Measurements from ENCODE around the gene CFL1. TPM values are rescaled to one million over a fixed set of nuclear protein-coding genes. Genes with fewer than 3 reads are reported as not detected.
"Not testable (repeated sequence)": the region's sequence is repeated elsewhere in the genome, so short reads cannot be mapped to it uniquely, and the experiment has no call there.

CFL1 gene
- total RNA-seq, 1 experiment from 2014 or later, result 1,911 TPM

DNA sequence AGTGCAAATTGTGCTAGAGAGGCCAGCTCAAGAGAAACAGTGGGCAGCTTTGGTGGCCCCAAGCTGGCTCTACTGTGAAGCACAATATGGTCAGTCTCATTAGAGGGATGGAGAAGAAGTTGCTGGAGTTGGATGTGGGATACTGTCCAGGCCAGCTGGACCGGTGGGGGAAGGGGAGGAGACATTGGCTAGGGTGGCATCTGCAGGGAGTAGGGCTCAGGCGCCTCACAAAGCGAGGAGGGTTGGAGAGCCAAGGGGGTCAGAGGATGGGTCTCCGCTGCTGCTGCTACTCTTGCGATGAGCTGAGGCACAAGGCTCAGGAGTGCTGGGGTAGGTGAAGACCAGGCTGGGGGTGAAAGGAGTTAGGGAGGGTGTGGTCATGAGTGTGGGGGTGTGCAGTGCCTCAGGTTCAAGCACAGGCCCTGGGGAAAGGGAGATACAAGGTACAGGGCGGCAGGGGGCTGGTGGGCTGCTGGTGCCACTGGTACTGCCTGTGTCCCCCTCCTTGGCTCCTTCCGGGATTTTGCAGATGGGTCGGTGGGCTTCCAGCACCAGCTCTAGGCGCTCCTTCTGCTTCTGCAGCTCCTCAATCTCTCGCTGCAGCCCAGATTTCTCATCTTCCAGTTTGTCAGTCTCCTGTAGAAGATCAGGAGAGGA lies 34.8 kb upstream of the CFL1 start:
- intact Hi-C loops (cut with micrococcal nuclease; ENCODE audit: unreplicated experiment) (no loop called here), in situ Hi-C loops (cut with HindIII; ENCODE audit: low pct_unique_long_range_greater_than_20kb, low sequenced_read_pairs) (no loop called here)
- CTCF ChIA-PET, result no interaction called here
- H3K4me1 ChIP-seq (ENCODE audit: control insufficient read depth, insufficient read depth, low read length), result peaks cover 67% of the 10 kb centered on the region
- peak overlapping the region; percentile 88 to 93 for H3K4me3 ChIP-seq (ENCODE audit: low read depth in 2 of 2, low read length in 2 of 2)
- H3K27me3 ChIP-seq (ENCODE audit: control insufficient read depth, insufficient read depth, low read length), result no peaks in the 10 kb centered on the region
- TF ChIP-seq SIN3A (IDR thresholded peaks at IDR 0.05; ENCODE audit: borderline replicate concordance, insufficient read depth, low read depth, low read length), result no peak
- no peak for TF ChIP-seq TCF7L2 (IDR thresholded peaks at IDR 0.05; ENCODE audit: low read depth, low read length)
- TF ChIP-seq, protein P1, sequence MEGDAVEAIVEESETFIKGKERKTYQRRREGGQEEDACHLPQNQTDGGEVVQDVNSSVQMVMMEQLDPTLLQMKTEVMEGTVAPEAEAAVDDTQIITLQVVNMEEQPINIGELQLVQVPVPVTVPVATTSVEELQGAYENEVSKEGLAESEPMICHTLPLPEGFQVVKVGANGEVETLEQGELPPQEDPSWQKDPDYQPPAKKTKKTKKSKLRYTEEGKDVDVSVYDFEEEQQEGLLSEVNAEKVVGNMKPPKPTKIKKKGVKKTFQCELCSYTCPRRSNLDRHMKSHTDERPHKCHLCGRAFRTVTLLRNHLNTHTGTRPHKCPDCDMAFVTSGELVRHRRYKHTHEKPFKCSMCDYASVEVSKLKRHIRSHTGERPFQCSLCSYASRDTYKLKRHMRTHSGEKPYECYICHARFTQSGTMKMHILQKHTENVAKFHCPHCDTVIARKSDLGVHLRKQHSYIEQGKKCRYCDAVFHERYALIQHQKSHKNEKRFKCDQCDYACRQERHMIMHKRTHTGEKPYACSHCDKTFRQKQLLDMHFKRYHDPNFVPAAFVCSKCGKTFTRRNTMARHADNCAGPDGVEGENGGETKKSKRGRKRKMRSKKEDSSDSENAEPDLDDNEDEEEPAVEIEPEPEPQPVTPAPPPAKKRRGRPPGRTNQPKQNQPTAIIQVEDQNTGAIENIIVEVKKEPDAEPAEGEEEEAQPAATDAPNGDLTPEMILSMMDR (IDR thresholded peaks at IDR 0.05), result no peak
- TF ChIP-seq POLR2AphosphoS5 (IDR thresholded peaks at IDR 0.05; ENCODE audit: low read depth, low read length), result peak; percentile 70; the same call in 1 of the 2 replicates
- TF ChIP-seq, protein P2, sequence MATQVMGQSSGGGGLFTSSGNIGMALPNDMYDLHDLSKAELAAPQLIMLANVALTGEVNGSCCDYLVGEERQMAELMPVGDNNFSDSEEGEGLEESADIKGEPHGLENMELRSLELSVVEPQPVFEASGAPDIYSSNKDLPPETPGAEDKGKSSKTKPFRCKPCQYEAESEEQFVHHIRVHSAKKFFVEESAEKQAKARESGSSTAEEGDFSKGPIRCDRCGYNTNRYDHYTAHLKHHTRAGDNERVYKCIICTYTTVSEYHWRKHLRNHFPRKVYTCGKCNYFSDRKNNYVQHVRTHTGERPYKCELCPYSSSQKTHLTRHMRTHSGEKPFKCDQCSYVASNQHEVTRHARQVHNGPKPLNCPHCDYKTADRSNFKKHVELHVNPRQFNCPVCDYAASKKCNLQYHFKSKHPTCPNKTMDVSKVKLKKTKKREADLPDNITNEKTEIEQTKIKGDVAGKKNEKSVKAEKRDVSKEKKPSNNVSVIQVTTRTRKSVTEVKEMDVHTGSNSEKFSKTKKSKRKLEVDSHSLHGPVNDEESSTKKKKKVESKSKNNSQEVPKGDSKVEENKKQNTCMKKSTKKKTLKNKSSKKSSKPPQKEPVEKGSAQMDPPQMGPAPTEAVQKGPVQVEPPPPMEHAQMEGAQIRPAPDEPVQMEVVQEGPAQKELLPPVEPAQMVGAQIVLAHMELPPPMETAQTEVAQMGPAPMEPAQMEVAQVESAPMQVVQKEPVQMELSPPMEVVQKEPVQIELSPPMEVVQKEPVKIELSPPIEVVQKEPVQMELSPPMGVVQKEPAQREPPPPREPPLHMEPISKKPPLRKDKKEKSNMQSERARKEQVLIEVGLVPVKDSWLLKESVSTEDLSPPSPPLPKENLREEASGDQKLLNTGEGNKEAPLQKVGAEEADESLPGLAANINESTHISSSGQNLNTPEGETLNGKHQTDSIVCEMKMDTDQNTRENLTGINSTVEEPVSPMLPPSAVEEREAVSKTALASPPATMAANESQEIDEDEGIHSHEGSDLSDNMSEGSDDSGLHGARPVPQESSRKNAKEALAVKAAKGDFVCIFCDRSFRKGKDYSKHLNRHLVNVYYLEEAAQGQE (IDR thresholded peaks at IDR 0.05; ENCODE audit: insufficient read depth in 1 of 2, low read depth in 2 of 2, low read length in 1 of 2), result peak in 1 of 2 experiments; percentile 17; a peak in 1 of 4 replicates
- POLR2A ChIA-PET, result interaction anchor here (0.6 to 2.2 kb wide), 5 partner anchors 8 to 252 kb away, joined by 3 to 9 read pairs (median 4); no protein-coding TSS in a partner anchor
- H3K9me3 ChIP-seq (ENCODE audit: control insufficient read depth, insufficient read depth, low read depth, low read length), result no peaks in the 10 kb centered on the region
- H3K27ac ChIP-seq (ENCODE audit: low read length), result peak overlapping the region; percentile 87
- no TSS peak for BruUV-seq (replicated peaks)
- no peak for ATAC-seq
- DNase-seq (ENCODE audit: low read depth, low spot score), result no peak
- no peaks in the 10 kb centered on the region; the same call in 1 of the 2 replicates for H3K36me3 ChIP-seq (ENCODE audit: control insufficient read depth, insufficient read depth, low read length)

DNA sequence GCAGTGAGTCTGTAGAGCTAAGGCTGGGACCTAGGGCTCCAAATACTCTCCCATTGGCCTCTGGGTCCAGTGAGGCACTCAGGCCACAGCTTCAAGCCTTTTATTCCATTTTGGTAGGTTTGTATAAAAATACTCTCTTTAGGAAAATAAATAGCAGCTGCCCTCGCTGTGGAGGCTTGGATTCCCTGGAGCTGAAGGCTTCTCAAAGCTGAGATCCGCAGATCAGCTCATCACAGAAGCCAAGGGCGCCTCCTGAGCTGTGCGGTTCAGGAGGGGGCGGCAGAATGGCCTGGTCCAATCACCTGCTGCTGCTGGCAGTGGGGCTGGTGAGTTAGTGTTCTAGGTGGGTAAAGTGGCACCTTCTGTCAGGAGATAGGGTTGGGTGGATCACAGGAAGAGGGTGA lies 34.2 kb upstream of the CFL1 start:
- Histone ChIP-seq H3K4me1 (ENCODE audit: control insufficient read depth, insufficient read depth, low read length) (peaks cover 71% of the 10 kb centered on the region), H3K27ac (ENCODE audit: low read length) (peak overlapping the region; percentile 87), H3K4me3 (ENCODE audit: low read depth in 2 of 2, low read length in 2 of 2) (peak overlapping the region; percentile 88 to 93)
- ChIA-PET POLR2A (interaction anchor here (0.5 to 2.2 kb wide), 3 partner anchors 19 to 1489 kb away, joined by 4 to 8 read pairs (median 6); no protein-coding TSS in a partner anchor), CTCF (interaction anchor here (0.9 kb wide), 1 partner anchor 181 kb away, joined by 3 read pairs; no protein-coding TSS in a partner anchor)
- TF ChIP-seq, protein P1 (IDR thresholded peaks at IDR 0.05), result peak; percentile 56; the same call in 1 of the 2 replicates
- H3K9me3 ChIP-seq (ENCODE audit: control insufficient read depth, insufficient read depth, low read depth, low read length); H3K27me3 ChIP-seq (ENCODE audit: control insufficient read depth, insufficient read depth, low read length); DNase-seq (ENCODE audit: low read depth, low spot score); H3K36me3 ChIP-seq (ENCODE audit: control insufficient read depth, insufficient read depth, low read length); intact Hi-C loops (cut with micrococcal nuclease; ENCODE audit: unreplicated experiment); BruUV-seq (replicated peaks); in situ Hi-C loops (cut with HindIII; ENCODE audit: low pct_unique_long_range_greater_than_20kb, low sequenced_read_pairs): not testable (repeated sequence)
- peak; percentile 0 for ATAC-seq

Data from Panc1 (cell line).